ENCODE measurements around the gene FBXO2.

FBXO2 gene, protein sequence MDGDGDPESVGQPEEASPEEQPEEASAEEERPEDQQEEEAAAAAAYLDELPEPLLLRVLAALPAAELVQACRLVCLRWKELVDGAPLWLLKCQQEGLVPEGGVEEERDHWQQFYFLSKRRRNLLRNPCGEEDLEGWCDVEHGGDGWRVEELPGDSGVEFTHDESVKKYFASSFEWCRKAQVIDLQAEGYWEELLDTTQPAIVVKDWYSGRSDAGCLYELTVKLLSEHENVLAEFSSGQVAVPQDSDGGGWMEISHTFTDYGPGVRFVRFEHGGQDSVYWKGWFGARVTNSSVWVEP

DNA sequence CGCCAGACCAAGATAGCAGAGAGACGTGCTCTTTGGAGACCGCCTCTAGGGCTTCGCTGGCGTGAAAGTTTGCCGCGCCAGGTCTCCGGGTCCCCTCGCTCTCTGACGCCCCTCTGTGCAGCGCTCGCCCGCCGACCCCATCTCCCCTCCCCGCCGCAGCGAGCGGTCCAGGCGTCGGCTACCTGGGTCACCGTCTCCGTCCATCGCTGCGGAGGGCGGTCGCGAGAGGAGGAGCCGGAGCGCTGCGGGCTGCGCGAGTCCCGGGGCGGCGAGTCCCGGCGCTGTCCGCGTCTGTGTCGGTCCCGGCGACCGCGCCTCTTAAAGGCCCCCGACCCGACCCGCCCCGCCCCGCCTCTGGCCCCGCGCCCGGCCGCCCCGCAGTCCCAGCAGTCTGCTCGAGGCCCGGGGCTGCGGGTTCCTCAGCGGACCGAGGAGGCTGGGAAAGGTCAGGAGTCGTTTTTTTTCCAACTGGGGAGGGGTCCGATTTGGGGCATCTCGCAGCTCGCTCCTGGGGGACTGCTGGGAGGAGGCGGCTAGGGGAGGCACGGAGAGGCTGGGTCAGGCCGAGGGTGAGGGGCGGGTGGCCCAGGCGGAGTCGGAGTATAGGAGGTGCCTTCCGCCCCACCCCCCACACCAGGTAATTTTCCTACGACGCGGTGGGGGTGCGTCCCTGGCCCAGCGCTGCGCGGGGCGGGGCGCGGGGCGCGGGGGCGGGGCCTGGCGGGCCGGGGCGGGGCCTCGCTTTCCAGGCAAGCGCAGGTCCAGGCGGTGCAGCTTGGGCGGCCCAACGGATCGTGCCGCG, at the start of gene FBXO2, which contains the start of gene FBXO44:
Gene FBXO2, minus strand, starts transcription at position 293 of the 802 bp plus-strand sequence. Its CDS starts 89 bp downstream, at position 204.
Gene FBXO44, plus strand, starts transcription at position 741 of the 802 bp plus-strand sequence. CDS start 959 bp downstream, outside the sequence.
- no peak within 1 kb of the TSS for H3K27ac Mint-ChIP-seq
- no peaks in the 10 kb centered on the region for H3K9me3 Mint-ChIP-seq
- H3K27me3 Mint-ChIP-seq (ENCODE audit: low read depth, poor library complexity) = peaks cover 67% of the 10 kb centered on the region
- TF ChIP-seq, protein P1, sequence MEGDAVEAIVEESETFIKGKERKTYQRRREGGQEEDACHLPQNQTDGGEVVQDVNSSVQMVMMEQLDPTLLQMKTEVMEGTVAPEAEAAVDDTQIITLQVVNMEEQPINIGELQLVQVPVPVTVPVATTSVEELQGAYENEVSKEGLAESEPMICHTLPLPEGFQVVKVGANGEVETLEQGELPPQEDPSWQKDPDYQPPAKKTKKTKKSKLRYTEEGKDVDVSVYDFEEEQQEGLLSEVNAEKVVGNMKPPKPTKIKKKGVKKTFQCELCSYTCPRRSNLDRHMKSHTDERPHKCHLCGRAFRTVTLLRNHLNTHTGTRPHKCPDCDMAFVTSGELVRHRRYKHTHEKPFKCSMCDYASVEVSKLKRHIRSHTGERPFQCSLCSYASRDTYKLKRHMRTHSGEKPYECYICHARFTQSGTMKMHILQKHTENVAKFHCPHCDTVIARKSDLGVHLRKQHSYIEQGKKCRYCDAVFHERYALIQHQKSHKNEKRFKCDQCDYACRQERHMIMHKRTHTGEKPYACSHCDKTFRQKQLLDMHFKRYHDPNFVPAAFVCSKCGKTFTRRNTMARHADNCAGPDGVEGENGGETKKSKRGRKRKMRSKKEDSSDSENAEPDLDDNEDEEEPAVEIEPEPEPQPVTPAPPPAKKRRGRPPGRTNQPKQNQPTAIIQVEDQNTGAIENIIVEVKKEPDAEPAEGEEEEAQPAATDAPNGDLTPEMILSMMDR (IDR thresholded peaks at IDR 0.05) = no peak
- peak; percentile 72 for DNase-seq
- peaks cover 30% of the 10 kb centered on the region for H3K4me1 Mint-ChIP-seq
- peak within 1 kb of the TSS; percentile 76 for H3K4me3 Mint-ChIP-seq
- H3K36me3 Mint-ChIP-seq (ENCODE audit: low read depth) = no peaks in the 10 kb centered on the region

DNA sequence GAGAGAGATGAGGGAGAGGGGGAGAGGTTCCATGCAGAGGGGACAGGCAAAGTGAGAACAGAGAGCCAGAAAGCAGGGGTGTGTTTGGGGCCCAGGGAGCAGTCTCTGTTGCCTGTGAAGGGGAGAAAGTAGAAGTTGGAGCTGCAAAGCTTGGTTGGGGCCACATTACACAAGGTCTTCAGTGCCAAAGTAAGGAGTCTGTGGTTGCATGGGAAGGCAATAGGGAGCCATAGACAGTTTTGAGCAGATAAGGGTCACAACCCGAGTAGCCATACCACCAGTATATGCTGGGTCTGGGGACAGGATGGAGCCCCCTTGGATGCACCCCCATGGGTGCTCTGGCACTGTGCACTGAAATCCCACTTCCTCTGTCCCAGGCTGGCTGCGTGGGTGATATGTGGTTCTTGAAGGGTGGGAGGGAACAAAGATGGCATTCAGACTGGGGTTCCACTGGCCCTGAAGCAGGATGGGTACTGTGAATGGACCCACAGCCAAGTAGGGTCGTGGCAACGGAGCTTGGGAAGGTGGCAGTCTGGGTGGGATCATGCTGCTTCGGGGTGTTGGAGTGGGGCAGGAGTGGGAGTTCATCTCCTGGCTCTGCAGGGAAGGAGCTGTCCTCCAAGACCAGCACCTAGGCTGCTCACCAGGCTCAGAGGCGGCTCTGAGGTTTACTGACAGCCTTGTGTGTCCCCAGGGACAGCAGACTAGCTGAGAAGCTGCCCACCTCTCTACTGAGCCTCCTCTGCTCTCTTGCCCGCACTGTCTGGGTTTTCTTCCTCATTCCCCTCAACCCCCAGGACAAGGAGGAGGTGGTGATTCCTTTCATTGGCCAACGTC, 49.3 kb upstream of the FBXO2 start:
- no peak for DNase-seq
- Mint-ChIP-seq H3K4me1 (peaks cover 72% of the 10 kb centered on the region), H3K27me3 (ENCODE audit: low read depth, poor library complexity) (peaks cover 10% of the 10 kb centered on the region), H3K9me3 (no peaks in the 10 kb centered on the region), H3K36me3 (ENCODE audit: low read depth) (no peaks in the 10 kb centered on the region), H3K27ac (peak overlapping the region; percentile 64), H3K4me3 (no peak overlapping the region)
- TF ChIP-seq, protein P1 (IDR thresholded peaks at IDR 0.05) = no peak

DNA sequence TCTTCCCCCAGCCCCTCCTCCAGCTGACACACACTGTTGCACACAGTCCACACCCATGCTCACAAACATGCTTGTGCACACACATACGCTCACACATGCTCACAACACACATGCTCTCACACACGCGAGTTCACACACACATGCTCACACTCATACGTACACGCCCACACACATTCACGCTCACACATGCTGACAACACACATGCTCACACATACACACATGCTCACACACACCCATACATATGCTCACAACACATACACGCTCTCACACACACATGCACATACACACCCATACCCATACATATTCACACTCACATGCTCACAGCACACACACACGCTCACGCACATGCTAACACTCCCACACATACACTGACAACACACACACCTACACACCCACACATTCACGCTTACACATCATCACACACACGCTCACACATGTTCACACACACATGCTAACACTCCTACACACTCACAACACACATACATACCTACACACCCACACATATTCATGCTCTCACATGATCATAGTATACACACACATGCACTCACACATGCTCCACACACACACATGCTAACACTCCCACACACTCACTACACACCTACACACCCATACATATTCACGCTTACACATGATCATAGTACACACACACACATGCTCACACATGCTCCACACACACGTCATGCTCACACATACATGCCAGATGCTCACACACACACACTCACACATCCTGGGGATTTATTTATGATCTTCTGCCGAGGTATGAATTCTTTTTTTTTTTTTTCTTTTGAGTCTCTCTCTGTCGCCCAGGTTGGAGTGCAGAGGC, 48.0 kb upstream of the FBXO2 start:
- no peak overlapping the region for H3K27ac Mint-ChIP-seq
- H3K36me3 Mint-ChIP-seq (ENCODE audit: low read depth) = no peaks in the 10 kb centered on the region
- no peak for DNase-seq
- no peaks in the 10 kb centered on the region for H3K9me3 Mint-ChIP-seq
- H3K27me3 Mint-ChIP-seq (ENCODE audit: low read depth, poor library complexity) = peaks cover 10% of the 10 kb centered on the region
- TF ChIP-seq, protein P1 (IDR thresholded peaks at IDR 0.05) = no peak
- no peak overlapping the region for H3K4me3 Mint-ChIP-seq
- peaks cover 64% of the 10 kb centered on the region for H3K4me1 Mint-ChIP-seq

DNA sequence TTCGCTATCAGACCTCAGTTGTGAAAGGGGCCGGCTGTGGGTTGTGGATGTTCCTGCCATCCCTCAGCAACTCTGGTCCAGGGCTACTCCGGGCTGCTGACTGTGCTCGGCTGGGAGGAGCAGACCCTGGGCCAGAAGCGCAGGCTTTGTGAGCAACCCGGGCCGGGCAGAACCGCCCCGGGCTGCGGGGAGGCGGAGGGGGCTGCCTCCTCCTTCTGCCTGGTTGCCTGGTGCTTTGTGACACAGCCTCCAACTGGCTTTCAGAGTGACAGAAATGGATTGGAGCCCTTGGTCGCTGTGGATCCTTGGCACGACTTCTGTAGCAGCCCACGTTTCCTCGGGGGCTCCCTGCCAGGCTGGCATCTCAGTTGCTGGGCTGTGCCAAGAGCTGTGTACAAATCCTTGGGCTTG, 47.3 kb upstream of the FBXO2 start:
- TF ChIP-seq, protein P1 (IDR thresholded peaks at IDR 0.05) = no peak
- no peak overlapping the region for H3K27ac Mint-ChIP-seq
- no peak overlapping the region for H3K4me3 Mint-ChIP-seq
- DNase-seq = no peak
- H3K36me3 Mint-ChIP-seq (ENCODE audit: low read depth) = no peaks in the 10 kb centered on the region
- H3K4me1 Mint-ChIP-seq = peaks cover 58% of the 10 kb centered on the region
- no peaks in the 10 kb centered on the region for H3K9me3 Mint-ChIP-seq
- peaks cover 11% of the 10 kb centered on the region for H3K27me3 Mint-ChIP-seq (ENCODE audit: low read depth, poor library complexity)

All from nephron progenitor cell (in vitro differentiated cells).